ENCODE results near the gene PLA2G5.

Gene PLA2G5

GRCh38 chr1:20079661-20080305 is 9.8 kb downstream of the PLA2G5 start:
- DNase-seq (ENCODE audit: low read depth): no peak
- H3K4me3 ChIP-seq (ENCODE audit: low read length): no peak overlapping the region
- TF ChIP-seq CTCF (conservative IDR thresholded peaks at IDR 0.05; ENCODE audit: low read depth, low read length): no peak

- TF ChIP-seq CTCF (conservative IDR thresholded peaks at IDR 0.05; ENCODE audit: low read depth, low read length): no peak
- no peak for DNase-seq (ENCODE audit: low read depth)
- no peak overlapping the region for H3K4me3 ChIP-seq (ENCODE audit: low read length)
These were observed 10.7 kb downstream of the PLA2G5 start for GRCh38 chr1:20080441-20081352.

DNA sequence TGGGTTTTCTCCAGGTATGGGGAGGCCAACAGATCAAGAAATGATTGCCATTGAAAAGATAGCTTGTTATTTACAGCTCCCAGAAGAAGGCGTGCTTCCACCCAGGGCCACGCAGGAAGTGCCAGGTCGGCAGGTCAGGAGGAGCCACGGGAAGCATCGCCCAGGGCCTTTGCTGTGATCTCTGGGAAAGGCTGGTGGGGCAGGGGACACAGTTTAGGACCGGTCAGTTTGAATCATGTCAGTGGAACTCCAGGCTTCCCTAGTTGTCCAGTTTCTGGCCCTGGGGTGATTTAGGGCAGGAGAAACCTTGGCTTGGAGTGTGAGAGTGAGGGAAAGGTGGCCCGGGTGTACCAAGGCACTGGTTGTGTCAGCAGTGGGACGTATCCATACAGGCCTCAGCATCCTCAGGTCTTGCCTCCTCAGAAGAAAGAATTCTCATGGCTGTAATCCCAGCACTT is 11.4 kb downstream of the PLA2G5 start:
- no peak overlapping the region for H3K4me3 ChIP-seq (ENCODE audit: low read length)
- no peak for DNase-seq (ENCODE audit: low read depth)
- TF ChIP-seq CTCF (conservative IDR thresholded peaks at IDR 0.05; ENCODE audit: low read depth, low read length): no peak

- TF ChIP-seq CTCF (conservative IDR thresholded peaks at IDR 0.05; ENCODE audit: low read depth, low read length): no peak
- H3K4me3 ChIP-seq (ENCODE audit: low read length): no peak overlapping the region
- DNase-seq (ENCODE audit: low read depth): no peak
These were observed 12.8 kb downstream of the PLA2G5 start for GRCh38 chr1:20082772-20083171.

DNA sequence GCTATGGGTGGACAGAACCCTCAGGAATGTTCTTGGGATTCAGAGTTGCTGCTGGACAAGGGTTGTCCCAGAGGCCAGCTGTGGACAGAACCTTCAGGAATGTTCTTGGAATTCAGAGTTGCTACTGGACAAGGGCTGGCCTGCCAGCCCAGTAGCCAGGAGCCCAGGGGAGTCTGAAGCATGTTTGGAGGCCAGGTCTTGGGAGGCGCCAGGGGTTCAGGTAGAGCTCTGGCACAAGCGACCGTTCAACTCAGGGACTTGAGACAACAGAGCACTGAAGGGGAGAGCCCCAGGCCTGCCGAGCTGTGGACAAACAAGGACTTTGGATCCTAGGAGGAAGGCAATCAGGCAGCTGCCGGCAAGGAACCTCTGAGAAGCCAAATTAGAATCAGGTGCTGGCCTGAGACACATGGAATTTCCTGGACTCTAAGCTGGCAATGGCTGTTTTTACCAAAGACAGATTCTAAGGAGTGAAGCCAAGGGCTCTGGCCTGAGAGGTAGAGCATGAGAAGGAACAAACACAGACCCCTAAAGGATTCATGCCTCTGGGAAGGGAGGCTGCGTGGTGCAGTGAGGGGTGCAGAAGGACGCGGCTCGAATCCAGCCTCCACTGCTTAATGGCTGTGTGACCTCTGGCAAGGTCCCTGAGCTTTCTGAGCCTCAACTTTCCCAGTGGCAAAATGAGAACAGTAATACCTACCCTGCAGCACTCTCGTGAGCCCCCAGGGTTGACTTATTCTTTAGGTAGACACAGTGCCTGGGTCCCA is 13.4 kb downstream of the PLA2G5 start:
- no peak overlapping the region for H3K4me3 ChIP-seq (ENCODE audit: low read length)
- DNase-seq (ENCODE audit: low read depth): no peak
- TF ChIP-seq CTCF (conservative IDR thresholded peaks at IDR 0.05; ENCODE audit: low read depth, low read length): no peak

GRCh38 chr1:20086800-20087199 is 16.8 kb downstream of the PLA2G5 start:
- no peak for DNase-seq (ENCODE audit: low read depth)
- no peak for TF ChIP-seq CTCF (conservative IDR thresholded peaks at IDR 0.05; ENCODE audit: low read depth, low read length)
- no peak overlapping the region for H3K4me3 ChIP-seq (ENCODE audit: low read length)
